Karpas-422 (cell line): ENCODE results near the gene ASAH2. TPM values are rescaled to one million over a fixed set of nuclear protein-coding genes. Genes with fewer than 3 reads are reported as not detected.

ENCODE experiments used
- DNase-seq: peaks from one replicate; pipeline ENCODE4 v3.0.0-alpha.2; 2015
- H2AFZ ChIP-seq: fragments of 200-600 bp; sonication (generic); 2 replicates; pipeline ENCODE4 v1.6.1; 2014; ENCODE audit warnings: antibody characterized with exemption, low read length, mixed read lengths
- H3K27ac ChIP-seq: fragments of 200-600 bp; sonication (generic); 2 replicates; pipeline ENCODE4 v1.5.1; 2014; ENCODE audit warnings: mild to moderate bottlenecking, low read length, moderate library complexity
- H3K27me3 ChIP-seq: fragments of 200-600 bp; sonication (generic); 2 replicates; pipeline ENCODE4 v1.6.1; 2014; ENCODE audit warnings: low read length, mixed read lengths
- H3K36me3 ChIP-seq: fragments of 200-600 bp; sonication (generic); 2 replicates; pipeline ENCODE4 v1.6.1; 2014; ENCODE audit warnings: low read length, mixed read lengths; ENCODE audit not compliant: insufficient read depth
- H3K4me1 ChIP-seq: fragments of 200-600 bp; sonication (generic); 2 replicates; pipeline ENCODE4 v1.6.1; 2014; ENCODE audit warnings: mild to moderate bottlenecking, low read length, mixed read lengths
- H3K4me2 ChIP-seq: fragments of 200-600 bp; sonication (generic); 2 replicates; pipeline ENCODE4 v1.6.1; 2014; ENCODE audit warnings: low read length, low read depth, mild to moderate bottlenecking; ENCODE audit not compliant: poor library complexity, severe bottlenecking
- H3K4me3 ChIP-seq: fragments of 200-600 bp; sonication (generic); 2 replicates; pipeline ENCODE4 v1.5.1; 2014; ENCODE audit warnings: mild to moderate bottlenecking, antibody characterized with exemption, low read length, mixed read lengths
- H3K79me2 ChIP-seq: fragments of 200-600 bp; sonication (generic); 2 replicates; pipeline ENCODE4 v1.6.1; 2014; ENCODE audit warnings: mild to moderate bottlenecking, low read length, mixed read lengths
- H3K9ac ChIP-seq: fragments of 200-600 bp; sonication (generic); 2 replicates; pipeline ENCODE4 v1.6.0; 2014; ENCODE audit warnings: low read length
- H3K9me2 ChIP-seq: fragments of 200-600 bp; sonication (generic), shearing (Covaris generic); replicated peaks from 2 replicates; pipeline ENCODE4 v1.6.0; 2014; ENCODE audit warnings: mild to moderate bottlenecking, low read length, moderate library complexity; ENCODE audit not compliant: insufficient read depth
- H3K9me3 ChIP-seq: fragments of 300-700, 200-600 bp; sonication (generic); 2 replicates; pipeline ENCODE4 v1.6.1; 2014; ENCODE audit warnings: low read length, mixed read lengths
- H4K20me1 ChIP-seq: fragments of 200-600 bp; sonication (generic); 2 replicates; pipeline ENCODE4 v1.6.1; 2014; ENCODE audit warnings: mild to moderate bottlenecking, antibody characterized with exemption, low read length, low read depth; ENCODE audit not compliant: insufficient read depth
- total RNA-seq: library from RNA; depleted of rRNA; stranded (reverse); fragments of >200 nt; shearing (Covaris generic); gene quantifications from 2 replicates; pipeline ENCODE4 v1.2.3, GENCODE V29; 2014; ENCODE audit warnings: low replicate concordance; rRNA removed

The ASAH2 gene
- total RNA-seq, 1 experiment from 2014 or later, result 8.7 TPM

DNA sequence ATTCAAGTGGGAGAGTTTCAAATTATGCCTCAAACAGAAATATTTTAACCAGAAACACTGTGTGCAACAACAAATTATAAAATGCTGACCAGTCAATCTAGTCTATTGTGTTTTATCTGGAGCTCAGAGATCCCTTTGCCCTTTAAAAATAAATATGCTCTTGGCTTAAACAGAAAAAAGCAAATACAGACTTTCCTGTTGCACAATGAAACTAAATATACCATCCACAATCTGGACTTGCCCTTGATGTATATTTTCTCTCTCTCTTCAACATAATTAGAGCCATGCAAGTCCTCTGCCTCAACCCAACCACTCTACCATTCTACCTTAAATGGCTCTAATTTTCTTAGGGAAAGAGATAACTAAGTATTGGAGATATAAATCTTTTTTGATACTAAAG is 34.9 kb downstream of the ASAH2 start:
- H3K79me2 ChIP-seq, result no peaks in the 10 kb centered on the region
- no peak overlapping the region for H3K4me2 ChIP-seq
- no peak overlapping the region for H3K4me3 ChIP-seq
- H3K4me1 ChIP-seq, result no peaks in the 10 kb centered on the region
- no peaks in the 10 kb centered on the region for H3K27me3 ChIP-seq
- H2AFZ ChIP-seq, result no peak overlapping the region
- H3K9me2 ChIP-seq, result no peaks in the 10 kb centered on the region
- no peak overlapping the region for H3K27ac ChIP-seq
- no peak overlapping the region for H3K9ac ChIP-seq
- no peaks in the 10 kb centered on the region for H4K20me1 ChIP-seq
- DNase-seq, result no peak
- no peaks in the 10 kb centered on the region for H3K36me3 ChIP-seq
- H3K9me3 ChIP-seq, result no peaks in the 10 kb centered on the region

DNA sequence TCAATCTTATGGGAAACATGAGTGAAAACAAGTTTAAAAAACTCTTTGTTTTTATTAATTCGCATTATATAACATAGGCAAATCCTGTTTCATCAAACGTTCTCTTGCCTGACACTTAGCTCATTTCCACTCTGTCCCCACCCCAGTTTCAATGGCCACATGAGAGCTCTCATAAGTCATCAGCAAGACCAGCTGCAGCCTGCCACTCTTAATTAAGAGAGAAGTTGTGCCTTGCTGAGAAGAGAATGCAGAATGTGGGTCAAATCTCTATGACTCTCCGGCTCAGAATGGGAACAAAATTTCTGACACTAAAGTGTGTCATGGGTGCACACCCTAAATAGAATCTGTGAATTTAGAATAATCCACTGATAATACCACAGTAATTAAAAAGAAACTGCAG is 39.6 kb downstream of the ASAH2 start:
- no peak overlapping the region for H2AFZ ChIP-seq
- no peak overlapping the region for H3K9ac ChIP-seq
- no peaks in the 10 kb centered on the region for H3K36me3 ChIP-seq
- DNase-seq, result no peak
- H3K9me3 ChIP-seq, result no peaks in the 10 kb centered on the region
- no peaks in the 10 kb centered on the region for H3K27me3 ChIP-seq
- no peak overlapping the region for H3K27ac ChIP-seq
- H3K9me2 ChIP-seq, result no peaks in the 10 kb centered on the region
- H3K4me2 ChIP-seq, result no peak overlapping the region
- no peaks in the 10 kb centered on the region for H3K4me1 ChIP-seq
- no peaks in the 10 kb centered on the region for H3K79me2 ChIP-seq
- no peak overlapping the region for H3K4me3 ChIP-seq
- H4K20me1 ChIP-seq, result no peaks in the 10 kb centered on the region

DNA sequence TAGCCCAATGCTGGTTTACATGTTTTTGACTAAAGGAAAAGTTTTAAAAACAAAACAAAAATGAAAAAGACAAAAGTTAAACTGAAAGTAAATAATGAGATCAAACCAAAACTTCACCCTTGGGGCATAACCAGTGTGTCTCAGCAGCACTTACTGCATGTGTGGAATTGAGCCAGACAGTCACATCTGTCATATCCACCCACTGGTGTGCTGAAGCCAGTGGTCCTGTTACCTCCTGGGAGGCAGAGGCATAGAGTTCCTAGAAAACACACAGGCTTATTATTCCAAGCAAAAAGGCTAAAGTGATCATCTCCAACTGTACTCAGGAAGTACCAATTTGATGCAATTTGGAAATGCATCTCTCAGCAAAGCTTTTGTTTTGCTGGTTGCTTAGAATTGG is 40.4 kb downstream of the ASAH2 start:
- Histone ChIP-seq H3K27me3 (no peaks in the 10 kb centered on the region), H3K9me3 (no peaks in the 10 kb centered on the region), H3K36me3 (no peaks in the 10 kb centered on the region), H3K9ac (no peak overlapping the region), H4K20me1 (no peaks in the 10 kb centered on the region), H3K4me2 (no peak overlapping the region), H3K27ac (no peak overlapping the region), H3K4me1 (no peaks in the 10 kb centered on the region), H3K4me3 (no peak overlapping the region), H2AFZ (no peak overlapping the region), H3K79me2 (no peaks in the 10 kb centered on the region), H3K9me2 (no peaks in the 10 kb centered on the region)
- DNase-seq, result peak; percentile 27

Other genes with a start within 250 kb of the ASAH2 start
- gene WASHC2A, start 183.6 kb downstream of the ASAH2 start, total RNA-seq, result 24.8 and 29.3 TPM in 2 replicates